Measurements from ENCODE around the gene ACP7.

DNA sequence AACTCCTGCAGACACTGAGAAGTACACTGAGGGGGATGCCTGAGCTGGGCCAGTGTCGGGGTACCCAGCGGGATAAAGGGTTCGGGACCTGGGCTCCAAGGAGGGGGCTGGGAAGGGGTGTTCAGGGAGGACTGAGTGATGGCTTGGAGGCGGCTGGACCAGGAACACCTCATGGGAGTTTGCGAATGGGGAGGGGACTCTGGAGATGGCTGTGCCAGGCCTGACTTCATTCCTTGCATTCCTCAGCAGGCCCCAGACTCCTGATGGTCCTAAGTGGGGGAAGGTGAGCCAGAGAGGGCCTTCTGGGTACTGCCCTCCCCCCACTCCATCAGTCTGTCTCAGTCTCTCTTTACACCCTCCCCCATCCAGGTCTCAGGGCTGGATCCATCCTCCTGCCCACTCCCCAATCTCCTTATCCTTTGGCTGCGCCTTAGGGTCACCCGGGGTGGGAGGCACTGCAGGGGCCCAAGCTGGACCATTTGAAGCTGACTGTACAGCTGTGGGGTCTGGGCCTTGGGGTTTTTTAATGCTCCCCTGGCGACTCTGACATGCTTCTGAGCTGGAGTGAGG is 55.2 kb downstream of the ACP7 start:
- TF ChIP-seq, protein P1, sequence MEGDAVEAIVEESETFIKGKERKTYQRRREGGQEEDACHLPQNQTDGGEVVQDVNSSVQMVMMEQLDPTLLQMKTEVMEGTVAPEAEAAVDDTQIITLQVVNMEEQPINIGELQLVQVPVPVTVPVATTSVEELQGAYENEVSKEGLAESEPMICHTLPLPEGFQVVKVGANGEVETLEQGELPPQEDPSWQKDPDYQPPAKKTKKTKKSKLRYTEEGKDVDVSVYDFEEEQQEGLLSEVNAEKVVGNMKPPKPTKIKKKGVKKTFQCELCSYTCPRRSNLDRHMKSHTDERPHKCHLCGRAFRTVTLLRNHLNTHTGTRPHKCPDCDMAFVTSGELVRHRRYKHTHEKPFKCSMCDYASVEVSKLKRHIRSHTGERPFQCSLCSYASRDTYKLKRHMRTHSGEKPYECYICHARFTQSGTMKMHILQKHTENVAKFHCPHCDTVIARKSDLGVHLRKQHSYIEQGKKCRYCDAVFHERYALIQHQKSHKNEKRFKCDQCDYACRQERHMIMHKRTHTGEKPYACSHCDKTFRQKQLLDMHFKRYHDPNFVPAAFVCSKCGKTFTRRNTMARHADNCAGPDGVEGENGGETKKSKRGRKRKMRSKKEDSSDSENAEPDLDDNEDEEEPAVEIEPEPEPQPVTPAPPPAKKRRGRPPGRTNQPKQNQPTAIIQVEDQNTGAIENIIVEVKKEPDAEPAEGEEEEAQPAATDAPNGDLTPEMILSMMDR (IDR thresholded peaks at IDR 0.05; ENCODE audit: low read length): no peak
- no peak for TF ChIP-seq EZH2 (IDR thresholded peaks at IDR 0.05; ENCODE audit: borderline replicate concordance, low read length)

All from OCI-LY1 (cell line).